Fibroblast of peridontal ligament (primary cell): ENCODE data around the gene LETM1.

Source experiments
- DNase-seq: peaks from one replicate; pipeline ENCODE4 v3.0.0-alpha.2; 2010; ENCODE audit errors: extremely low read depth

LETM1 gene

DNA sequence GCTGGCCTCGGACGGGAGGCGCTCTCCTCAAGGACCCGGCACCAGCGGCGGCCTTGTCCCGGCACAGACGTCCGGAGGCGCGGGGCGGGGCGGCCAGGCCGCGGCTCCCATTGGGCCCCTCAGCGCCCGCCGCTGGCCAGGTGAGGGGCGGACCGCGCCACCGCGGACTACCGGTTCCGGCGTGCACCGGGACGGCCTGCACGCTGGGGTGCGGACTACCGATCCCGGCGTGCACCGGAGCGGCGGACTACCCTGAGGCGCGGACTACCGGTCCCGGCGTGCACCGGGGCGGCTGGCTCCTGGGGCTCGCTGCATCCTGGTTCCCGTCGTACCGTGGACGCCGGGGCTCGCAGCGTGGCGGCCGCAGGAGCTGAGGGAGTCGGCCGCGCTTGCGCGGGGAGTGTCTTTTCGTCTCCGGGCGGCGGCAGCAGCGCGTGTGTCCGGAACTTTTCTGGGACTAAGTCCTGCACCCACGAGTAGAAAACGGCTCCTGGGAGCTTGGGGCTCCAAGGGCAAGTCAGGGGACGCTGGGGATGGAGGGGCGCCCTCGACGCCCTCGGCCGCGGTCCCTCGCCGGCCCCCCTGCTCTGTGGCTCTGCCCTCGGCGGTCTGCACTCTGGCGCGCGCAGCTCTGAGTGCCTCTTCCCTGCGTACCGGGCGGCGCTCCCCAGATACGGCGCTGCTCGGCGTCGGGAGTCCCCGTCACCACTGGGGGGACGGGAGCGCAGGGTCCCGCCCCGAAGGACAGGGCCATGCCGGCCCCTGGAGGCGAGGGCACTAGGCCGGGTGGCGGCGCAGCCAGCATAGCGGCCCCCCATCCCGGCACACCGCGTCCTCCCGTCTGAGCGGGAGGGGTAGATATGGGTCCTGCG is at the start of gene LETM1:
Gene LETM1 (minus strand): TSS at position 86 of the 872 bp plus-strand sequence. CDS start 206 bp downstream, outside the sequence.
- DNase-seq: peak; percentile 89

DNA sequence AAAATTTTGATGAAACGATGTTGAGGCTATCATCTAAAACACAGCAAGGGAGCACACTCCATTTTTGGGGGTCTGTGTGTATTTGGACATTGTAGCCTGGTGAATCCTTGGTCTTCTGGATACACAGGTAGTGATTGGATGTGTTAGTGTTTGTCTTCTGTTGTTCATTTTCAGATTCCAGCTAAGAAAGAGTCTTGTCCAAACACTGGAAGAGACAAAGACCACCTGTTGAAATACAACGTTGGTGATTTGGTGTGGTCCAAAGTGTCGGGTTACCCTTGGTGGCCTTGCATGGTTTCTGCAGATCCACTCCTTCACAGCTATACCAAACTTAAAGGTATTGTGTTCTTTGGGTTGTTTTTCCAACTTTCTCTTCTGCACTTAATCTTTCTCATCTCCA is 48.1 kb upstream of the LETM1 start:
- DNase-seq: no peak

GRCh38 chr4:1903035-1903434 is 47.1 kb upstream of the LETM1 start:
- no peak for DNase-seq

DNA sequence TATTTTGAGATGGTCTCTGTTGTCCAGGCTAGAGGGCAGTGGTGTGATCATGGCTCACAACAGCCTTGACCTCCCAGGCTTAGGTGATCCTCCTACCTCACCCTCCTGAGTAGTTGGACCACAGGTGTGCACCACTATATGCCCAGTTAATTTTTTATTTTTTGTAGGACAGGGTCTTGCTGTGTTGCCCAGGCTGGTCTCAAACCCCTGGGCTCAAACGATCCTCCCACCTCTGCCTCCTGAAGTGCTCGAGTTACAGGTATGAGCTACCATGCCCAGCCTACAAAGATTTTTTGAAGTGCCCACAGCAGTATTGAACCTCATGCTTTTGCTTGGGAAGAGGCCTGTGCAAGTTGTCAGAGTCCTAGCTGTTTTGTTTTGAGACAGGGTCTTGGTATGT is 46.3 kb upstream of the LETM1 start:
- DNase-seq: no peak

DNA sequence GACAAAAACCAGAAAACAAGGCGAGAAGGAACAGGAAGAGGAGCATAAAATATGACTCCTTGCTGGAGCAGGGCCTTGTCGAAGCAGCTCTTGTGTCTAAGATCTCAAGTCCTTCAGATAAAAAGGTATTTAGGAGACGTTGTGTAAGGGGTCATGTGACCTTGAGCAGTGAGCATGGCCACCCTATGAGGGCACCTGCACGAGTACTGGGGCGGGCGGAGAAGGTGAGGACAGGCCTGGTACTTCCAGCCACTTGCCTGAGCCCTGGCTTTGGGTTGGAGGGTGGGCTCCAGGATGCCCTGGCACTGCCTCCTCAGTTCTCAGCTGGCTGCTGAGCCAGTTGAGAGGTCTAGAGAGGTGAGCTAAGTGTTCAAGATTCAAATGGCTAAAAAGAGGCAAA is 45.2 kb upstream of the LETM1 start:
- DNase-seq: no peak

GRCh38 chr4:1900624-1901023 is 44.7 kb upstream of the LETM1 start:
- no peak for DNase-seq

GRCh38 chr4:1900087-1900433 is 44.1 kb upstream of the LETM1 start:
- DNase-seq: no peak

DNA sequence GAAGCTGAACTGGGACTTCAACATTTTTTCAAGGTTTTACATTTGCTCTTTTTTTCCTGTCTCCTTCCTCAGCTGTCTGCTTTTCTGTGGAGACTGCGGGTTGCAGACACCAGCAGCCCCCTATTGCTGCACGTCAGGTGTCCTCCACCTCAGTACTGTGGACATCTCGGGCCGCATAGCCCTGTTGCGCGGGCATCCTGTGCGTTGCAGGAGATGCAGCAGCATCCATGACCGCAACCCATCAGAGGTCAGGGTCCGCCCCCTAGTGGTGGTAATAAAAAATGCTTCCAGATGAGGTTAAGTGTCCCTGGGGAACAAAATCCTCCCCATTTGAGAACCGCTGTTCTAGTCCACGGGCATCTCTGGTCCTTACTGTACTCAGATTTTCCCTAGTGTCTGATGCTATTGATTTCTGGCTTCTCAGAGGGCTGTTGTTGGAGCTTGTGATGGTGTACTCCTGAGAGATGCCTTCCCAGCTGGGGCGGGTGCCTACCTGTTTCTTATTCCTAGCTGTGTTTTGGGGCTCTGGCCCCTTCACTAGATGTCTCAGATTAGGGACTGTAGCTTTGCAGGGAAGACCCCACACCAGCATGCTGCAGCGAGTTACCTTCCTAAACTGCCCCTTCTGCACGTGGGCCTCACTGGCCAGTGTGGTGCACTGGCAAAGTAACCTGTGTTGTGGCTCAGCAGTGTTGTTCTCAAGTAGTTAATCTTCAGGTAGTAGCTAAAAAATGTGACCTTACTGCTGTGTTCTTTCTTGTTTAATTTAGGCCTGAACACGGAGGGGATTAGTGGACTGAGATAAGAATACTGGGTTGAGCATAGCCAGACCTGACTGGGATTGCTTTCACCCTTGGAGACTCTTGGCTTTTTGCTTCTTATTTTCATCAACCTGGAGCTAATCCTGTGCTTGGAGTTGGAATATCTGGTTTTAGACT is 43.5 kb upstream of the LETM1 start:
- DNase-seq: peak; percentile 86

- DNase-seq: no peak
Observed at GRCh38 chr4:1898681-1899080, 42.7 kb upstream of the LETM1 start.

DNA sequence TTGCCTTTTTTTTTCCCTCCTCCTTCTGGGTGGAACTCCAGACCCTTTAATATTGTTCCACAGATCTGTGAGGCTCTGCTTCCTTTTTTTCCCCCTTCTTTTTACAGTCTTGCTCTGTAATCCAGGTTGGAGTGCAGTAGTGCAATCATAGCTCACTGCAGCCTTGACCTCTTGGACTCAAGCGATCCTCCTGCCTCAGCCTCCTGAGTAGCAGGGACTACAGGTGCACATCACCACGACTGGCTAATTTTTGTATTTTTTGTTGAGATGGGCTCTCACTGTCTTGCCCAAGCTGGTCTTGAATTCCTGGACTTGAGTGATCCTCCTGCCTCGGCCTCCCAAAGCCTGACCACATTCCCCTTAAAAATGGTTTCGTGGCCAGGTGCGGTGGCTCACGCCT is 42.1 kb upstream of the LETM1 start:
- DNase-seq: no peak

GRCh38 chr4:1896658-1896991 is 40.7 kb upstream of the LETM1 start:
- DNase-seq: no peak

GRCh38 chr4:1895971-1896657 is 40.2 kb upstream of the LETM1 start:
- DNase-seq: no peak

DNA sequence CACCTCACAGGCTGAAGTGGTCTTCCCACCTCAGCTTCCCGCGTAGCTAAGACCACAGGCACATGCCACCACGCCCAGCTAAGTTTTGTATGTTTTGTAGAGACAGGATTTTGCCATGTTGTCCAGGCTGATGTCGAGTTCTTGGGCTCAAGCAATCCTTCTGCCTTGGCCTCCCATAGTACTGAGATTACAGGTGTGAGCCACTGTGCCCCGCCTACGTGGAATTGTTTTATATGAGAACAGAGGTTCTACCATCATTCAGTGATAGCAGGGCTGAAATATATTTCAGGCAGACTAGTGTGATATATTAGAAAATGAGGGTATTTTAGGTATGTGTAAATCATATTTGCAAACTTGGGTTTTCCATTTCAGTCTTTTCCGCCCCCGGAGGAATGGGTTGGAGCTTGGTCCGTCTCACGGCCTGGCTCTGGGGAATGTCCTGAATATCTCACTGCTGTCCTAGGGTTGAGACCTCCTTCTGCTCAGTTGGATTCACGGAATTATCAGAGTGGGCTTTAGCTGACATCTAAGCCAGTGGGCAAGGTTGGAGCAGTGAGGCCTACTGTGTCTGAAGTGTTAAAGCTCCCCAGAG is 35.1 kb upstream of the LETM1 start:
- no peak for DNase-seq

GRCh38 chr4:1887052-1887451 is 31.1 kb upstream of the LETM1 start:
- no peak for DNase-seq

DNA sequence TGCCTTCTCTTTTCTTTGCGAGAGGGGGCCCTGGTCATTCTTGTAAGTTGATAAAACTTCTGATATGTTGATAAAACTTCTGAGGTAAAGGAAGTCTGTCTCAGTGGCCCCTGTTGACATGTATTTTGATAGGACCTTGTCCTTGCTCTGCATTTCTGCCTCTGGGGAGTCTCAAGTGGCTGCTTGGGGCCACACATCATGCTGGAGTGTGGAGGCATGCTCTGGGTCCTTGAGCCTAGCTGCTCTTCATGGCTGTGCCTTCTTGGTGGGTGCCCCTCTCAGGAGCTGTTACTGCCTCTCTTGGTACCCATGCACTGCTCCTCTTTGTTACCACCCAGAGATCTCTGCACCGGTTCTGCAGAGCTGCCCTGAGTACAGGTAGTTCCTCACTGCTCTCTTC is 29.5 kb upstream of the LETM1 start:
- DNase-seq: no peak

- no peak for DNase-seq
Observed at GRCh38 chr4:1883583-1883982, 27.6 kb upstream of the LETM1 start.

GRCh38 chr4:1882850-1883271 is 26.9 kb upstream of the LETM1 start:
- no peak for DNase-seq

GRCh38 chr4:1880332-1880731 is 24.4 kb upstream of the LETM1 start:
- peak; percentile 24 for DNase-seq

DNA sequence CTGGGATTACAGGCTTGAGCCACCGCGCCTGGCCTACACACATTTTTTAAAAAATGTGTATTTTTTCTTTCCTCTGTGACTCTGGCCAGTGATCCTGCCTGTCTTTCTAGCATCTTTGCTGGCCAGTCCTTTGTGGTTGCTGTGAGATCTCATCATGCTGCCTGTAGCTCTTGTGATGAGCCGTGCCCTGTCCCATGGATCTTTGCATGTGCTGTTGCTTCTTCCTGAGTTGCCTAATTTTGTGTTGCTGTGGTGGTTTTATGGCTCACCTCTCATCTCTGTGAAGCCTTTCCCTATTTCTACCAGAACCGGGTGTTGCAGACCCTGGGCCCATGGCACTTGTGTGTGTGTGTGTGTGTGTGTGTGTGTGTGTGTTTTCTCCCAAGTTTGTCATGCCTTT is 23.5 kb upstream of the LETM1 start:
- no peak for DNase-seq

DNA sequence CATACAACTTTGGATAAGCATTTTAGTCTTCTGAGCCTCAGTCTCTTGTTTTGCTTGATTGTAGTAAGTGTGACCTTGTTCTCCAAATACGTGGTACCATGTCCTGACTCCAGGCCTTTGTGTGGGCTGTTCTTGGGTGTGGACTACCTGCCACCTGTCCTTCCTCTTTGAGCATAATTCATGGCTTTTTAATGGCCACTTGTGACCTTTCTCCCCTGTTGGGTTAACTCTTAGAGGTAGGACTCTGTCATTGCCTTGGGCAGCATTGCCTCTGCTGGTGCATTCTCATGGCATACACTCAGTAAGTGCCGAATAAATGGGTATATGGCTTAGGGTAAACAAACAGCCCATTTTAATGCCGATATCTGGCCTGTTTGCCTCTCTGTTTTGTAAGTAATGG is 18.2 kb upstream of the LETM1 start:
- no peak for DNase-seq

DNA sequence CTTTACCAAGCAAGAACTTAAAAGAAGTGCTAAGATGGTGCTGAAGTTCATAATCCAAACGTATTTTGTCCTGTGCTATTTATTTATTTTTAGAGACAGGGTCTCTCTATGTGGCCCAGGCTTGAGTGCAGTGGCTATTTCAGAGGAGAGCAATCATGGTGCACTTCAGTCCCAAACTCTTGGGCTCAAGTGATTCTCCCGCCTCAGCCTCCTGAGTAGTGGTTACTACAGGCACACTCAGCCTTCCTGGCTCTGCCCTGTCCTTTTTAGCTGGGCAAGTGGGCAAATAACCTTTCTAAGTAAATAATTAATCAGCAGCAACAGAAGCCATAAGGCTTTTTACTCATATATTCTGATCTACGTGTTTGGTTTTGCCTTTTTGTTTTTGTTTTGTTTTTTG is 17.8 kb upstream of the LETM1 start:
- no peak for DNase-seq

GRCh38 chr4:1873291-1873690 is 17.3 kb upstream of the LETM1 start:
- no peak for DNase-seq
